NCI-H1092 treated with DMSO at 0.1 percent for 48 hours (cell line): ENCODE data around the gene CFAP126.
"Not testable (repeated sequence)": the region's sequence is repeated elsewhere in the genome, so short reads cannot be mapped to it uniquely, and the experiment has no call there.

Experiments used
- DNase-seq: peaks from one replicate; lab custom pipeline; 2025; lab: John Stamatoyannopoulos, UW

The CFAP126 gene

GRCh38 chr1:161381707-161382106 is 14.0 kb upstream of the CFAP126 start:
- no peak for DNase-seq

GRCh38 chr1:161379071-161379470 is 11.4 kb upstream of the CFAP126 start:
- DNase-seq: no peak

GRCh38 chr1:161378014-161378413 is 10.3 kb upstream of the CFAP126 start:
- no peak for DNase-seq

GRCh38 chr1:161374373-161374772 is 6.7 kb upstream of the CFAP126 start:
- DNase-seq: no peak

- no peak for DNase-seq
Measured at GRCh38 chr1:161373442-161373841, 5.8 kb upstream of the CFAP126 start.

- DNase-seq: no peak
Measured at GRCh38 chr1:161365207-161365606, 2.5 kb downstream of the CFAP126 start.

DNA sequence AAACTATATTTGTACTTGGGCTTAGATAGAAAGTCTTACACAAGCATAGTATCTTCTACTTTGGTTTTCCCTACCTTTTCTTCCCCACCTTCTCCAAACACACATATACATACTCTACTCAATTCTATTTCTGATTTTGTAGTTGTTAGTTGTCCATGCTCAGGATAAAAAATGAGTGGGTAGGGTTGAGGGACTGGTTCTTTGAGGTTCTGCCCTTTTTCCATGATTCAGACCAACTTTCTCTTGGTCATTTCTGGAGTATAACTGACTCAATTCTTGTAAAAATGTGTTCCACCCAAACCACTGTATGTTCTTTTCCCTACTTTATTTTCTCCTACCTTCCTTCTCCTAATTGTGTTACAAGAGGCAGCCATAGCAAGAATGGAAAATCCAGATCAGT is 3.3 kb downstream of the CFAP126 start:
- no peak for DNase-seq

GRCh38 chr1:161359291-161359690 is 8.4 kb downstream of the CFAP126 start:
- no peak for DNase-seq

DNA sequence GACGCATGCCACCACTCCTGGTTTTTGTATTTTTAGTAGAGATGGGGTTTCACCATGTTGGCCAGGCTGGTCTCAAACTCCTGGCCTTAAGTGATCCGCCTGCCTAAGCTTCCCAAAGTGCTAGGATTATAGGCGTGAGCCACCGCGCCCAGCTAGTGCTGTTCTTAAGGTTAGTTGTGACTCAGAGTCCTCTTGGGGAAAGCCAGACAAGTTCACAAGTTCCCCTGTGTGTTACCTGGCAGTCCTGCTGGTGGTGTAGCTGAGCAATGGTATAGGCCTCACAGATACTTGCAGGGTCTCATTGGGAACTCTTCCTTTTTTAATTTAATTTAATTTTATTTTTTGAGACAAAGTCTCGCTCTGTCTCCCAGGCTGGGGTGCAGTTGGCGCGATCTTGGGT is 10.6 kb downstream of the CFAP126 start:
- no peak for DNase-seq

DNA sequence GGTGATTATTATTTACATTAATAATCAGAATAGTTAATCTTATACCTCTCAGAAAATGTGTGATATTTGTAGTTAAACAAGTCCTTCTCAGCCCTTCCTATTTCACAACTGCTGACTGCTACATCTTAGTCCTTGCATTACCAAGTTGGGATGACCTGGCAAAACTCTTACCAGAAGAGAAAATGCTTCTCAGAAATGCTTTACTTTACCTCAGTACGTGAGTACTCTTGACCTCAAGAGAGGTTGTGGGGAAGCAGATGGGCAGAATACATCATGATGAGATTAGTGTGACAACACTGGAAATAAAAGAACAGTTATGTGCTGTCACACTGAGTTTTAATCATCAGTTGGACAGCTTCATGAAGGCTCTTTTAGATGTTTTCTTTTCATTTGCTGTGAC is 16.2 kb downstream of the CFAP126 start:
- no peak for DNase-seq

GRCh38 chr1:161350671-161351070 is 17.0 kb downstream of the CFAP126 start:
- no peak for DNase-seq

DNA sequence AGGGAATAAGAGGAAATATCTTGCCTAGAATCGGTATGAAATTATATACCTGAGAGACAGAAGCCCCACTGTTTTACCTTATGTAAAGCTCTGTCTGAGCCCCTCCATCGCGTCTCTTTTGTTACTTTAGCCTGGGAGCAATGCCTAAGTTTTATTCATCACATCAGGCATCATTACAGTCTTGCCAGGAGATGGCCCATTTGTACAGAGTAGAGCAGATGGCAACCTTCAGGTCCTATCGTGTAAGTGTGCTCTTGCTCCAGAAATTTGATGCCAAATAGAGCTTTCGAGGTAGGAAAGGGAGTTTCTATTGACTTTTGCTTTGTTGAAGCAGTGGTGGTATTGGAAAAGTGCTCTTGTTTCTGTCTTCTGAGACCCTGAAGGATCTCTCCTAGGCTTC is 24.9 kb downstream of the CFAP126 start:
- no peak for DNase-seq

DNA sequence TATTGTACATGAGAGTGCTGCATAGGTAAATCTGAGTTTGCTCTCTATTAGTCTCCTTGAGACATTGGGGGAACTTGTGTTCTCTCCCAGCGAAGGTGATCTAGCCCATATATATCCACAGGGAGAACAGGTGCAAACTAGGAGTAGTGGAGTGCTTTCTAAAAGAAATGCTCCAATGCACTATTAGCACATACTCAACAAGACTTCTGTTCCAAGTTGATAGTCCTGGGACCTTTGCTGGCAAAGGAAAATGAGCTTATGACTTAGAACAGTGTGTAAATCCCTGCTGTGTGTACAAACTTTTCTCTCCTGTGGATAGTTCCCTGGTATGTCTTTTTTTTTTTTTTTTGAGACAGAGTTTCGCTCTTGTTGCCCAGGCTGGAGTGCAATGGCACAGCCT is 25.5 kb downstream of the CFAP126 start:
- DNase-seq: no peak

DNA sequence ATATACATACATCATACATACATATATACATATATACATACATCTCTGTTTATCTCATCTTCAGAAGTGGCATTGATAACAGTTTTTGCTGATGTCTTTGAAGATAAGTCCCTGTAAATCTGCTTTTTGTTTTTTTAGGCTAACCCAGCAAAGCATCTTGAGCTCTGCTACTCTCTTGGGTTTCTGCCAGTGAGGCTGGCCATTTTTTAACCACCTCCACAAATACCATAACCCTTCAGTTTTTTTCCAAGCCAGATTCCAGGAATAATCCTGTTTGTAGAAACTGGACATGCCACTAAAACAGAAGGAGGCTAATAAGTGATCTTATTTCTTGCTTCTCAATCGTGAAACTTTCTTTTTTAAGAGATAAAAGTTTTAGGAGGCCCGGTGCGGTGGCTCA is 31.9 kb downstream of the CFAP126 start:
- DNase-seq: no peak

DNA sequence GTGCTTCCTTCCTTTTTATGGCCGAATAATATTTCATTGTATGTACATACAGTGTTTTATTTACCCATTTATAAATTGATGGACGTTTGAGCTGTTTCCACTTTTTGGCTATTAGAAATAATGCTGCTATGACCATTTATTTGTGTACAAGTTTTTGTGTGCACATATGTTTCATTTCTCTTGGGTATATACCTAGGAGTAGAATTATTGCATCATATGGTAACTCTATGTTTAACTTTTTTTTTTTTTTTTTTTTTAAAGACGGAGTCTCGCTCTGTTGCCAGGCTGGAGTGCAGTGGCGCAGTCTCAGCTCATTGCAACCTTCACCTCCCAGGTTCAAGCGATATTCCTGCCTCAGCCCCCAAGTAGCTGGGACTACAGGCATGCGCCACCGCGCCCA is 34.5 kb downstream of the CFAP126 start:
- no peak for DNase-seq

- DNase-seq: no peak
Measured at GRCh38 chr1:161330346-161330745, 37.3 kb downstream of the CFAP126 start.

GRCh38 chr1:161324020-161324419 is 43.7 kb downstream of the CFAP126 start:
- no peak for DNase-seq

GRCh38 chr1:161315841-161316674 is 51.6 kb downstream of the CFAP126 start:
- not testable (repeated sequence) for DNase-seq
